Transverse colon (tissue), 3 donors: ENCODE results near the gene PIEZO1.

Experiments
- CTCF ChIP-seq, 5 experiments: fragments of 200-600 bp in 3 of 5; fragments of 450-650 bp in 2 of 5; sonication (generic) in 3 of 5; IDR thresholded peaks; 1 replicate in 2 of 5; 2 replicates in 3 of 5; pipeline ENCODE4 v1.5.1; 2016 to 2017; ENCODE audit warnings: antibody characterized with exemption in 5 of 5, inconsistent platforms in 3 of 5, mild to moderate bottlenecking in 2 of 5, moderate library complexity in 1 of 5
- EP300 ChIP-seq: sonication (generic); formaldehyde crosslinking; IDR thresholded peaks from one replicate; pipeline ENCODE4 v1.6.1; 2017; ENCODE audit warnings: antibody characterized with exemption, low read depth

GRCh38 chr16:88810166-88810911 lies 25.3 kb upstream of the PIEZO1 start:
- TF ChIP-seq EP300 (no peak), CTCF (IDR thresholded peaks at IDR 0.05) (no peak)
